Suprapubic skin (tissue), 3 donors: ENCODE data around the gene IL17C.

Source experiments
- CTCF ChIP-seq, 2 donors: fragments of 200-600 bp in 1 of 2; fragments of 450-650 bp in 1 of 2; sonication (generic) in 1 of 2; IDR thresholded peaks; one replicate each; pipeline ENCODE4 v1.5.1; 2016 to 2019; ENCODE audit warnings: antibody characterized with exemption in 2 of 2, mild to moderate bottlenecking in 1 of 2, moderate library complexity in 1 of 2
- EP300 ChIP-seq: sonication (generic); formaldehyde crosslinking; IDR thresholded peaks from one replicate; pipeline ENCODE4 v1.6.1; 2017; ENCODE audit warnings: antibody characterized with exemption
- POLR2A ChIP-seq, 2 donors: fragments of 450-650 bp; IDR thresholded peaks; one replicate each; pipeline ENCODE4 v1.6.1; 2017; ENCODE audit warnings: antibody characterized with exemption in 2 of 2, mild to moderate bottlenecking in 2 of 2, moderate library complexity in 2 of 2

GRCh38 chr16:88595921-88596320 lies 42.5 kb upstream of the IL17C start:
- TF ChIP-seq CTCF (IDR thresholded peaks at IDR 0.05) = no peak
- TF ChIP-seq EP300 = no peak
- no peak for TF ChIP-seq POLR2A (IDR thresholded peaks at IDR 0.05)
